Stimulated activated CD8-positive, alpha-beta memory T cell treated with anti-CD3 and anti-CD28 coated beads, Interleukin-15, amount 100 ng/mL, for 24 hours (primary cell): ENCODE results near the gene PPFIBP2.
"Not testable (repeated sequence)": the region's sequence is repeated elsewhere in the genome, so short reads cannot be mapped to it uniquely, and the experiment has no call there.

Experiments used
- DNase-seq: peaks from one replicate; pipeline ENCODE4 v3.0.0-alpha.2; 2020; ENCODE audit warnings: low read depth

PPFIBP2 gene

GRCh38 chr11:7499081-7499480, 14.7 kb upstream of the PPFIBP2 start:
- DNase-seq = no peak

GRCh38 chr11:7500251-7500650, 13.5 kb upstream of the PPFIBP2 start:
- DNase-seq = no peak

- no peak for DNase-seq
These were observed 12.5 kb upstream of the PPFIBP2 start for GRCh38 chr11:7501251-7501650.

- DNase-seq = no peak
These were observed 11.9 kb upstream of the PPFIBP2 start for GRCh38 chr11:7501894-7502293.

GRCh38 chr11:7506243-7506642, 7.6 kb upstream of the PPFIBP2 start:
- no peak for DNase-seq

- no peak for DNase-seq
These were observed 5.7 kb upstream of the PPFIBP2 start for GRCh38 chr11:7508087-7508486.

- no peak for DNase-seq
These were observed 3.8 kb upstream of the PPFIBP2 start for GRCh38 chr11:7509966-7510365.

- DNase-seq = no peak
These were observed 2.4 kb upstream of the PPFIBP2 start for GRCh38 chr11:7511401-7511800.

- no peak for DNase-seq
These were observed 1.1 kb upstream of the PPFIBP2 start for GRCh38 chr11:7512525-7513233.

GRCh38 chr11:7514099-7514591, 346 bp downstream of the PPFIBP2 start:
- DNase-seq = no peak

- no peak for DNase-seq
These were observed 1.7 kb downstream of the PPFIBP2 start for GRCh38 chr11:7515447-7515886.

GRCh38 chr11:7516475-7516874, 2.7 kb downstream of the PPFIBP2 start:
- no peak for DNase-seq

- not testable (repeated sequence) for DNase-seq
These were observed 3.9 kb downstream of the PPFIBP2 start for GRCh38 chr11:7517743-7518142.

GRCh38 chr11:7518811-7519562, 5.2 kb downstream of the PPFIBP2 start:
- no peak for DNase-seq

- DNase-seq = no peak
These were observed 6.5 kb downstream of the PPFIBP2 start for GRCh38 chr11:7520011-7520942.

GRCh38 chr11:7520981-7521487, 7.2 kb downstream of the PPFIBP2 start:
- no peak for DNase-seq

- DNase-seq = no peak
These were observed 8.3 kb downstream of the PPFIBP2 start for GRCh38 chr11:7522121-7522520.

GRCh38 chr11:7522546-7522945, 8.7 kb downstream of the PPFIBP2 start:
- DNase-seq = no peak

GRCh38 chr11:7523416-7524210, 9.8 kb downstream of the PPFIBP2 start:
- no peak for DNase-seq

GRCh38 chr11:7524462-7525235, 10.8 kb downstream of the PPFIBP2 start:
- no peak for DNase-seq
